Endodermal cell (in vitro differentiated cells): ENCODE measurements around the gene ITPRIPL2. TPM values are rescaled to one million over a fixed set of nuclear protein-coding genes. Genes with fewer than 3 reads are reported as not detected.

Experiments
- DNase-seq: peaks from one replicate; pipeline ENCODE4 v3.0.0-alpha.2; 2017
- H3K27ac ChIP-seq: 2 replicates; pipeline ENCODE4 v1.5.1; 2013; ENCODE audit warnings: mild to moderate bottlenecking, low read depth, low read length, moderate library complexity
- H3K27me3 ChIP-seq: 2 replicates; pipeline ENCODE4 v1.6.1; 2013; ENCODE audit warnings: mild to moderate bottlenecking, low read length, moderate library complexity; ENCODE audit not compliant: insufficient read depth, control insufficient read depth, poor library complexity, severe bottlenecking
- H3K36me3 ChIP-seq: 2 replicates; pipeline ENCODE4 v1.7.0; 2013; ENCODE audit warnings: mild to moderate bottlenecking, low read length, moderate library complexity; ENCODE audit not compliant: control insufficient read depth, insufficient read depth
- H3K4me1 ChIP-seq: one replicate; pipeline ENCODE4 v1.7.0; 2013; ENCODE audit warnings: low read length; ENCODE audit not compliant: control insufficient read depth, insufficient read depth
- H3K4me3 ChIP-seq: 2 replicates; pipeline ENCODE4 v1.5.1; 2013; ENCODE audit warnings: mild to moderate bottlenecking, low read length, moderate library complexity
- H3K9ac ChIP-seq: 2 replicates; pipeline ENCODE4 v1.6.1; 2013; ENCODE audit warnings: mild to moderate bottlenecking, low read length, moderate library complexity; ENCODE audit not compliant: poor library complexity, severe bottlenecking; ENCODE audit errors: extremely low read depth
- H3K9me3 ChIP-seq: 2 replicates; pipeline ENCODE4 v1.6.1; 2013; ENCODE audit warnings: mild to moderate bottlenecking, low read length, moderate library complexity; ENCODE audit not compliant: control insufficient read depth
- H3K27ac Mint-ChIP-seq: 2 replicates; pipeline ENCODE4 v1.8.0; 2020; ENCODE audit warnings: mixed read lengths
- H3K27me3 Mint-ChIP-seq: 2 replicates; pipeline ENCODE4 v1.8.0; 2021; ENCODE audit warnings: mild to moderate bottlenecking, mixed read lengths; ENCODE audit not compliant: insufficient read depth
- H3K36me3 Mint-ChIP-seq: 2 replicates; pipeline ENCODE4 v1.8.0; 2020; ENCODE audit warnings: low read depth, mixed read lengths
- H3K4me1 Mint-ChIP-seq: 2 replicates; pipeline ENCODE4 v1.8.0; 2020; ENCODE audit warnings: mixed read lengths
- H3K4me3 Mint-ChIP-seq: 2 replicates; pipeline ENCODE4 v1.8.0; 2020; ENCODE audit warnings: mild to moderate bottlenecking, moderate library complexity, mixed read lengths
- H3K9me3 Mint-ChIP-seq: 2 replicates; pipeline ENCODE4 v1.8.0; 2020; ENCODE audit warnings: mild to moderate bottlenecking, mixed read lengths
- CTCF ChIP-seq: fragments of 200-600 bp; sonication (generic); conservative IDR thresholded peaks from 2 replicates; pipeline ENCODE4 v1.5.0; 2021; ENCODE audit warnings: antibody characterized with exemption, mild to moderate bottlenecking
- WGBS, 2 experiments: methylation state at CpG; one replicate each; pipeline versions ENCODE4 v1.1.5 to v1.1.7; 2013; ENCODE audit warnings: missing lambda C conversion rate in 2 of 2, mixed read lengths in 1 of 2; ENCODE audit not compliant: insufficient coverage in 1 of 2, insufficient read length in 1 of 2; 5-methylcytosine and 5-hydroxymethylcytosine counted together
- total RNA-seq, 2 donors: library from RNA; stranded (reverse); fragmentation: NEBNext Ultra II Directional in 1 of 2; extraction: Animal tissue kit (Norgen Biotek cat#: 25700) in 1 of 2; gene quantifications; 2 replicates in 1 of 2; 3 replicates in 1 of 2; pipeline ENCODE4 v1.2.1, GENCODE V29; 2021

The ITPRIPL2 gene
- total RNA-seq, 2 donors from 2014 or later: 13.4 to 19.3 TPM

GRCh38 chr16:19112099-19112407, 1.7 kb upstream of the ITPRIPL2 start:
- no peaks in the 10 kb centered on the region for H3K9me3 Mint-ChIP-seq
- Histone ChIP-seq H3K36me3 (peaks cover 8% of the 10 kb centered on the region), H3K4me3 (no peak overlapping the region), H3K4me1 (peaks cover 12% of the 10 kb centered on the region), H3K27ac (no peak overlapping the region), H3K9me3 (no peaks in the 10 kb centered on the region), H3K27me3 (no peaks in the 10 kb centered on the region), H3K9ac (no peak overlapping the region)
- peaks cover 7% of the 10 kb centered on the region for H3K27me3 Mint-ChIP-seq
- H3K4me1 Mint-ChIP-seq: peaks cover 12% of the 10 kb centered on the region
- WGBS, 2 experiments: 93 to 96% methylated on average over 2 of the region's 2 CpGs
- TF ChIP-seq CTCF: no peak
- peaks cover 5% of the 10 kb centered on the region for H3K36me3 Mint-ChIP-seq
- H3K27ac Mint-ChIP-seq: no peak overlapping the region
- no peak for DNase-seq
- H3K4me3 Mint-ChIP-seq: no peak overlapping the region

DNA sequence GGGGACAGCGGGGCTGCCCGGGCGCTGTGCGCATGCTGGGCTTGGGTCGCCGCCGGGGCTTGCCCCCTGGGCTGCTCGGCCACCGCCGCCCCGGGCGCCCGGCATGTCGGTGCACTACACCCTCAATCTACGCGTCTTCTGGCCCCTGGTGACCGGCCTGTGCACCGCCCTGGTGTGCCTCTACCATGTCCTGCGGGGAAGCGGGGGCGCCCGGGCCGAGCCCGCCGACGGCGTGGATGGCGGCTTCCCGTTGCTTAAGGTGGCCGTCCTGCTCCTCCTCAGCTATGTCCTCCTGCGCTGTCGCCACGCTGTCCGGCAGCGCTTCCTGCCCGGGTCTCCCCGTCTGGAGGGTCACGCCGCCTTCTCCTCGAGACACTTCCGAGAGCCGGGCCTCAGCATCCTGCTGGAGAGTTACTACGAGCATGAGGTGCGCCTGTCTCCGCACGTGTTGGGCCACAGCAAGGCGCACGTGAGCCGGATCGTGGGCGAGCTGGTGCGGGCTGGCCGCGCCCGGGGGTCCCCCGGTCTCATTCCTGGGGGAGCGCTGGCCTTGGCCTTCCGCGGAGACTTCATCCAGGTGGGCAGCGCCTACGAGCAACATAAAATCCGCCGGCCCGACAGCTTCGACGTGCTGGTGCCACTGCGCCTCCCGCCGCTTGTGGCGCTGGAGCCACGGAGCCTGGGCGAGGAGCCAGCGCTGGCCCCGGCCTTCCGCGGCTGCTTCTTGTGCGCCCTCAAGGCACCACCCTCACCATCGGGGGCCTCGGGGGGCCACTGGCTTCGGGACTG, 789 bp downstream of the ITPRIPL2 start:
- DNase-seq: peak; percentile 87
- no peak overlapping the region for H3K27ac ChIP-seq
- H3K9me3 Mint-ChIP-seq: no peaks in the 10 kb centered on the region
- H3K36me3 Mint-ChIP-seq: peaks cover 5% of the 10 kb centered on the region
- H3K4me3 Mint-ChIP-seq: peak overlapping the region; percentile 57
- H3K9ac ChIP-seq: peak overlapping the region; percentile 44
- no peaks in the 10 kb centered on the region for H3K27me3 ChIP-seq
- H3K27me3 Mint-ChIP-seq: peaks cover 7% of the 10 kb centered on the region
- H3K4me3 ChIP-seq: peak overlapping the region; percentile 75
- TF ChIP-seq CTCF: no peak
- peaks cover 8% of the 10 kb centered on the region for H3K36me3 ChIP-seq
- 55 to 66% methylated on average over 50 to 80 of the region's 80 CpGs for WGBS, 2 experiments
- peaks cover 26% of the 10 kb centered on the region for H3K4me1 Mint-ChIP-seq
- H3K4me1 ChIP-seq: peaks cover 20% of the 10 kb centered on the region
- H3K9me3 ChIP-seq: no peaks in the 10 kb centered on the region
- no peak overlapping the region for H3K27ac Mint-ChIP-seq

GRCh38 chr16:19115148-19116021, 1.6 kb downstream of the ITPRIPL2 start:
- TF ChIP-seq CTCF: peak; percentile 64
- 95 to 97% methylated on average over 25 to 50 of the region's 50 CpGs for WGBS, 2 experiments
- H3K4me1 Mint-ChIP-seq: peaks cover 29% of the 10 kb centered on the region
- peaks cover 20% of the 10 kb centered on the region for H3K4me1 ChIP-seq
- peak overlapping the region; percentile 57 for H3K4me3 Mint-ChIP-seq
- H3K27me3 ChIP-seq: no peaks in the 10 kb centered on the region
- H3K9me3 Mint-ChIP-seq: no peaks in the 10 kb centered on the region
- peaks cover 8% of the 10 kb centered on the region for H3K36me3 ChIP-seq
- H3K9me3 ChIP-seq: no peaks in the 10 kb centered on the region
- no peak overlapping the region for H3K27ac ChIP-seq
- H3K27me3 Mint-ChIP-seq: peaks cover 7% of the 10 kb centered on the region
- H3K9ac ChIP-seq: no peak overlapping the region
- H3K4me3 ChIP-seq: peak overlapping the region; percentile 75
- no peak for DNase-seq
- peaks cover 5% of the 10 kb centered on the region for H3K36me3 Mint-ChIP-seq
- H3K27ac Mint-ChIP-seq: no peak overlapping the region
